GM10248 (cell line): ENCODE measurements around the gene SLC25A3.
"Not testable (repeated sequence)": the region's sequence is repeated elsewhere in the genome, so short reads cannot be mapped to it uniquely, and the experiment has no call there.

Experiments used
- CTCF ChIA-PET: fragments of 300-600 bp; sonication (Branson Sonifier 250); formaldehyde crosslinking; extraction: SDS; loops from one replicate; lab custom pipeline; 2021; ENCODE audit warnings: antibody characterized with exemption; lab: Yijun Ruan, JAX
- POLR2A ChIA-PET: fragments of 350-650 bp; sonication (Branson Sonifier 250); formaldehyde crosslinking; extraction: SDS; loops from one replicate; lab custom pipeline; 2020; ENCODE audit warnings: antibody characterized with exemption; lab: Yijun Ruan, JAX
- DNase-seq: peaks from one replicate; pipeline ENCODE4 v3.0.0; 2012; ENCODE audit errors: extremely low spot score
- TF ChIP-seq, protein P1 (sequence below): IDR thresholded peaks from 2 replicates; pipeline ENCODE4 v1.5.1; 2012; ENCODE audit warnings: mild to moderate bottlenecking, low read depth; ENCODE audit errors: extremely low read depth, missing control alignments, control extremely low read depth

Gene SLC25A3

DNA sequence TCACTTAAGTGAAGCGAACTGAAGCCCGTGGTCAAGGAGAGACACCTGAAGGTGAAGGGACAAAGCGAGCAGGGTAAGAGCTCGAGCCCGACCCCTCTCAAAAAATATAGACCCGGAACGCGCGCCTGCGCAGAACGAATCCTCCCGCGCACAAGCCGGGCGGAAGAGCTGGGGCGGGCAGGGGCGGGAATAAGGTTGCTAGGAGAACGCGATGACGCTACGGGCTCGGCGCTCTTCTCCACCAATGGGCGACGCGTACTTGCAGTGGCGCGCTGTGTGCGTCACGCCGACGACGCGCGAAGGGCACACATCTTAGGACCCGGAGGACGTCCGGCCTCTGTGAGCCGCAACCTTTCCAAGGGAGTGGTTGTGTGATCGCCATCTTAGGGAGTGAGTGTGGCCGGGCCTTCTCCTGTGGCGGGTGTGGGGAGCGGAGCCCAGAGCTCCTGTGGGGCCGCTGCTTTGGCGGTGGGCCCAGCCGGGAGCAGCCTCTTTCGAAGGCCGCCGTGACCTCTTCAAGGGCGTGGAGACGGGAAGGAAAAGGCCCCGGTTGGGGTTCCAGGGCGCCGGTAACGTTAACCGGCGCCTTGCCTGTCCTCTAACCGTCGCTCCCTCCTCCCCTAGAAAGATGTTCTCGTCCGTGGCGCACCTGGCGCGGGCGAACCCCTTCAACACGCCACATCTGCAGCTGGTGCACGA, at the start of gene SLC25A3:
TSS of gene SLC25A3 (plus strand) at position 336 of the 699 bp plus-strand sequence. CDS start at position 629, 293 bp downstream.
- TF ChIP-seq, protein P1, sequence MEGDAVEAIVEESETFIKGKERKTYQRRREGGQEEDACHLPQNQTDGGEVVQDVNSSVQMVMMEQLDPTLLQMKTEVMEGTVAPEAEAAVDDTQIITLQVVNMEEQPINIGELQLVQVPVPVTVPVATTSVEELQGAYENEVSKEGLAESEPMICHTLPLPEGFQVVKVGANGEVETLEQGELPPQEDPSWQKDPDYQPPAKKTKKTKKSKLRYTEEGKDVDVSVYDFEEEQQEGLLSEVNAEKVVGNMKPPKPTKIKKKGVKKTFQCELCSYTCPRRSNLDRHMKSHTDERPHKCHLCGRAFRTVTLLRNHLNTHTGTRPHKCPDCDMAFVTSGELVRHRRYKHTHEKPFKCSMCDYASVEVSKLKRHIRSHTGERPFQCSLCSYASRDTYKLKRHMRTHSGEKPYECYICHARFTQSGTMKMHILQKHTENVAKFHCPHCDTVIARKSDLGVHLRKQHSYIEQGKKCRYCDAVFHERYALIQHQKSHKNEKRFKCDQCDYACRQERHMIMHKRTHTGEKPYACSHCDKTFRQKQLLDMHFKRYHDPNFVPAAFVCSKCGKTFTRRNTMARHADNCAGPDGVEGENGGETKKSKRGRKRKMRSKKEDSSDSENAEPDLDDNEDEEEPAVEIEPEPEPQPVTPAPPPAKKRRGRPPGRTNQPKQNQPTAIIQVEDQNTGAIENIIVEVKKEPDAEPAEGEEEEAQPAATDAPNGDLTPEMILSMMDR: no peak
- CTCF ChIA-PET: interaction anchor here (0.9 to 2.5 kb wide), 6 partner anchors 9 to 70 kb away, joined by 3 to 13 read pairs (median 4); no protein-coding TSS in a partner anchor
- POLR2A ChIA-PET: interaction anchor here (0.6 to 2.6 kb wide), 20 partner anchors 9 to 1873 kb away, joined by 3 to 27 read pairs (median 5); no protein-coding TSS in a partner anchor
- peak; percentile 98 for DNase-seq

- no peak for DNase-seq
- TF ChIP-seq, protein P1: no peak
- POLR2A ChIA-PET: no interaction called here
- CTCF ChIA-PET: interaction anchor here (1.5 to 2.7 kb wide), 3 partner anchors 11 to 53 kb away, joined by 6 to 14 read pairs (median 9); no protein-coding TSS in a partner anchor
Observed at GRCh38 chr12:98543701-98544100, 49.8 kb upstream of the SLC25A3 start.

GRCh38 chr12:98544751-98545150, 48.7 kb upstream of the SLC25A3 start:
- ChIA-PET POLR2A (no interaction called here), CTCF (interaction anchor here (1.3 kb wide), 1 partner anchor 23 kb away, joined by 3 read pairs; no protein-coding TSS in a partner anchor)
- DNase-seq: no peak
- TF ChIP-seq, protein P1: no peak

- TF ChIP-seq, protein P1: no peak
- DNase-seq: no peak
- ChIA-PET POLR2A (no interaction called here), CTCF (interaction anchor here (5.3 kb wide), 1 partner anchor 16 kb away, joined by 25 read pairs; no protein-coding TSS in a partner anchor)
Observed at GRCh38 chr12:98549371-98550110, 43.9 kb upstream of the SLC25A3 start.

DNA sequence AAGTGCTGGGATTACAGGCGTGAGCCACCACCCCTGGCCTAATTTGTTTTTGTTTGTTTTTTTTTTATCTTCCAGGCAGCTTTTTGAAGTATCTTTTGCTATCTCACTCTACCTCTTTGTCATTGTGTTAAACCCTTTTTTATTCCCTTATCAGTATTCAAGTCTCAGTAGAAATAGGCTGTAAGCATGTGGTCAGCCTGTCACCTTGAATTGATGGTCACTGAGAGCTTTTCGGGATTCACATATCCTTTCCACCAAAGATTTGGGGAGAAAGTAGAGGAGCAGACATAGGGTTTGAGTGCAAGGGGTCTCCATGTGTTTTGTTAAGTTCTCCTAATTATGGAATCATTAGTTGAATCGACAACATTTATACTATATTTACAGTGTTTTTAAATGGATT, 41.7 kb upstream of the SLC25A3 start:
- ChIA-PET POLR2A (no interaction called here), CTCF (interaction anchor here (1.1 to 5.3 kb wide), 5 partner anchors 14 to 447 kb away, joined by 3 to 25 read pairs (median 4); no protein-coding TSS in a partner anchor)
- DNase-seq: no peak
- TF ChIP-seq, protein P1: no peak

DNA sequence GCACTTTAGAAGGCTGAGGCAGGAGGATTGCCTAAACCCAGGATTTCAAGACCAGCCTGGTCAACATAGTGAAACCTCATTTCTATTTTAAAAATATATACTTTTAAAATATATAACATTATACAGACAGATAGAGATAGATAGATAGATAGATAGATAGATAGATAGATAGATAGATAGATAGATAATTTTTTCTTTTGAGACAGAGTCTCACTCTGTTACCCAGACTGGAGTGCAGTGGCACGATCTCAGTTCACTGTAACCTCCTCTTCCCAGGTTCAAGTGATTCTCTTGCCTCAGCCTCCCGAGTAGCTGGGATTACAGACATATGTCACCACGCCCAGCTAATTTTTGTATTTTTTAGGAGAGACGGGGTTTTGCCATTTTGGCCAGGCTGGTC, 35.4 kb upstream of the SLC25A3 start:
- DNase-seq, POLR2A ChIA-PET: not testable (repeated sequence)
- CTCF ChIA-PET: interaction anchor here (1.3 kb wide), 1 partner anchor 13 kb away, joined by 3 read pairs; no protein-coding TSS in a partner anchor

DNA sequence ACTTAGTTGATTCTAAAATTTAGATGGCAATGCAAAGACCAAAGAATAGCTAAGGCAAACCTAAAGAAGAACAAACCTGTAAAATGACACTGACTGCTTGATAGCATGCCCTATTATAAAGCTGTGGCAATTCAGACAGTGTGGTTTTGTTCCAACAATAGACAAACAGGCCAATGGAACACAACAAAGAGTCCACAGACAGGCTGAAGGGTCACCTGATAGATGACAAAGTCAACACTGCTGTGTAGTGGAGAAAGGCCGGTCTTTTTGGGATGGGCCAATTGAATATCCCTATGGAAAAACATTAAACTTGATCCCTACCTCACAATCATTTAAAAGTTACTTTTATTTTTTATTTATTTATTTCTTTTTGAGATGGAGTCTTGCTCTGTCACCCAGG, 33.8 kb upstream of the SLC25A3 start:
- ChIA-PET POLR2A (no interaction called here), CTCF (no interaction called here)
- no peak for DNase-seq
- TF ChIP-seq, protein P1: no peak
